HG03575 (cell line): Measurements from ENCODE around the gene RNF166.

Source experiments
- ATAC-seq: cut with Tn5 transposase; IDR thresholded peaks from one replicate; pipeline ENCODE4 v1.9.1; 2021; ENCODE audit not compliant: unreplicated experiment, insufficient number of reproducible peaks, low FRiP score; ENCODE audit errors: extremely low read depth

RNF166 gene

GRCh38 chr16:88649195-88649923 is 56.8 kb downstream of the RNF166 start:
- no peak for ATAC-seq

- no peak for ATAC-seq
Observed at GRCh38 chr16:88647178-88648070, 58.8 kb downstream of the RNF166 start.
